HG02798 (cell line): ENCODE measurements around the gene LEO1.
"Not testable (repeated sequence)": the region's sequence is repeated elsewhere in the genome, so short reads cannot be mapped to it uniquely, and the experiment has no call there.

Source experiments
- ATAC-seq: cut with Tn5 transposase; IDR thresholded peaks from one replicate; pipeline ENCODE4 v1.9.1; 2021; ENCODE audit warnings: mild to moderate bottlenecking; ENCODE audit not compliant: unreplicated experiment, poor library complexity

The LEO1 gene

DNA sequence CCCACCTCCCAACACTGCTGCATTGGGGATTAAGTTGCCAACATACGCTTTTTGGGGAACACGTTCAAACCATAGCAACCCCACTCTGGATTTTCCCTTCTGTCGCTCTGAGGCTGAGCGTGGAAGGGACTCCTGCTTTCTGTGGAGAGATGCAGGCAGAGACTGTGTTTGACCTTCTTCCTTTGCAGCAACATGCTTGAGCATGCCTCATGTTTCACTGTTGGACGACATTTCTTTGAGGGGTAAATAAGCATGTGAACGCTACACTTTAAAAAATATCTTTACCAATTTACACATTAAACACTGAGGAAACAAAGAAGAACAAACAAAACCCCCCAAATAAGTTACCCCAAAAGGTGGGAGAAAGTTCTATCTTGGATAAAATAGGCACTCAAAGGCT is 33.2 kb upstream of the LEO1 start:
- no peak for ATAC-seq

DNA sequence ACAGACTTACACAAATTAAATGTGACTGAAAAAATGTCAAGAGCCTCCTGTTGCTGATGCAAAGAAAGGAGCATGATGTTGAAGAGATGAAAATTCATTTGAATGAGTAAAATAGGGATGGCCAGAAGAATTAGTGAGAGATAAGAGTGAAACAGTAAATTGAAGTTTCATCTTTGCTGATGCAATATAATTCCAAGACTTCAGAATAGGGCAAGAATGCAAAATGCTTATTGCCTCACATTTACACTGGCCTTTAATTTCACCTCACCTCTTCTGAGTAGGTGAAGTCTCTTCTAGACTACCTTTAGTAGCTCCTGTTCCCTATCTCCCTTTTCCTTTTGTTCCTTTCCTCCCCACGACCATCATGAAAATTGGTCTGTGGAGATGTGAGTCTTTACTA is 32.1 kb upstream of the LEO1 start:
- ATAC-seq: no peak

DNA sequence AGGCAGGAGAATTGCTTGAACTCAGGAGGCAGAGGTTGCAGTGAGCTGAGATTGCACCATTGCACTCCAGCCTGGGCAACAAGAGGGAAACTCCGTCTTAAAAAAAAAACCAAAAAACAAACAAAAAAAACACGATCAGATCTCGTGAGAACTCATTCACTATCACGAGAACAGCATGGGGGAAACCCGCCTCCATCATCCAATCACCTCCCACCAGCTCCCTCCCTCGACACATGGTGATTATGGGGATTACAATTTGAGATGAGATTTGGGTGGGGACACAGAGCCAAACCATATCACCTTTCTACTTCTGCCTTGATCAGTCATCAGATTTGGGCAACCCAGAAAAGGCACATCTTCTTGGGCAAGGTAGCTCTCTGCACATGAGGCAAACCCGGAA is 31.5 kb upstream of the LEO1 start:
- not testable (repeated sequence) for ATAC-seq

DNA sequence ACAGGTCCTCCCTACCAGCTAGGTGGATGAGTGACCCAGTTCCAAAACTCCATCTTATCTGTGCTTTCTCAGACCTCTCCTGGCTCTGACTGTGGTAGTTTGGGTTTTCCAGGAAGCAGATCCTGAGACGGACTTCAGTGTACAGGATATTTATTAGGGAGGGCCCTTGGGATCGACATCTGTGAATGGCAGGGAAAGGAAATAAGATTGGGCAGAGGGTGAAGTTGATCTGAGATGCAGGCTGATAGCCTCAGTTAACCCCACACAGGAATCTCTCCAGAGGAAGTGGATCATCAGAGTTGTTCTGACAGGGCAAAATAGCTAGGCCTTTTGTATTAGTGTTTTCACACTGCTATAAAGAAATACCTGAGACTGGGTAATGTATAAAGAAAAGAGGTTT is 30.8 kb upstream of the LEO1 start:
- ATAC-seq: no peak

DNA sequence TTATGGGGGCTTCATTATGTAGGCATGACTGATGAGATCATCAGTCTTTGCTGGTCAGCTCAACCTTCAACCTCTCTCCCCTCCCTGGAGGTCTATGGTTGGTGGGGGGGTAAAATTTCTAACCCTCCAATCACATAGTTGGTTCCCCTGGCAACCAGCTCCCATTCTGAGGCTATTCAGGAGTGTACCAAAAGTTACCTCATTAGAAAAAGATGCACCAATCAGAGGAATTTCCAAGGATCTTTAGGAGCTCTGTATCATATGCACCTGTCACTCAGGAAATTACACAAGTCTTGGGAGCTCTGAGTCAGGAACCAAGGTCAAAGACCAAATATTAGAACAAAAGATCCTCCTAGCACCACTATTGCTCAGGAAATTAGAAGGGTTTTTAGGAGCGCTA is 21.4 kb upstream of the LEO1 start:
- ATAC-seq: no peak

DNA sequence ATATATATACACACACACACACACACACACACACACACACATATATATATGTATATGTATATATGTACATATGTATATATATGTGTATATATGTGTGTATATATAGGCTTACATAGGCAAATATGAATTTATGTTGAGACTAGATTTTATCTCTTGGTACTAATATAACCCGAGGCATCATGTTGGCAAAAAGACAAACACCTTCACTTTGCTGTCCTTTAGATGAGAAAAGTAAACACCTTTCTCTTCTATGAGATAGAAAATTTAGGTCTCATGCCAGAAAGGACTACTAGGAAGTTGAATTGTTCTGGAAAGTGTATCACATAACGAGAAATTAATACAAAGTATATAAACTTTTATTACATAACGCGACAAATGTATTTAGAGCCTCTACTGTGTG is 19.6 kb upstream of the LEO1 start:
- no peak for ATAC-seq

DNA sequence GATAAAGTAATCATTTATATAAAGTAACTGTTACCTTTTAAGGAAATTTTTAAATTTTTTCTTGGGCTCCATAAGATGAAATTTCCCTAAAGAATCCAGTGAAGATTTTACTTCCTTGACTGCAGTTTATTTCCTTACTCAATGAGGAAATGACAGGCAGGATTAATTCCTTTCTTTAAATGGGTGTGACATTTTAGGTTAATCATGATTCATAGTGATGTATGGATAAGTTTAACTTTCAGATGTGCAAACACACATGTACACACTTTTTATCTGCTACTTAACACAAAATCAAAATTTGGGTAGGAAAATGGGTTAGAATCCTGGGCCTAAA is 11.2 kb upstream of the LEO1 start:
- no peak for ATAC-seq

DNA sequence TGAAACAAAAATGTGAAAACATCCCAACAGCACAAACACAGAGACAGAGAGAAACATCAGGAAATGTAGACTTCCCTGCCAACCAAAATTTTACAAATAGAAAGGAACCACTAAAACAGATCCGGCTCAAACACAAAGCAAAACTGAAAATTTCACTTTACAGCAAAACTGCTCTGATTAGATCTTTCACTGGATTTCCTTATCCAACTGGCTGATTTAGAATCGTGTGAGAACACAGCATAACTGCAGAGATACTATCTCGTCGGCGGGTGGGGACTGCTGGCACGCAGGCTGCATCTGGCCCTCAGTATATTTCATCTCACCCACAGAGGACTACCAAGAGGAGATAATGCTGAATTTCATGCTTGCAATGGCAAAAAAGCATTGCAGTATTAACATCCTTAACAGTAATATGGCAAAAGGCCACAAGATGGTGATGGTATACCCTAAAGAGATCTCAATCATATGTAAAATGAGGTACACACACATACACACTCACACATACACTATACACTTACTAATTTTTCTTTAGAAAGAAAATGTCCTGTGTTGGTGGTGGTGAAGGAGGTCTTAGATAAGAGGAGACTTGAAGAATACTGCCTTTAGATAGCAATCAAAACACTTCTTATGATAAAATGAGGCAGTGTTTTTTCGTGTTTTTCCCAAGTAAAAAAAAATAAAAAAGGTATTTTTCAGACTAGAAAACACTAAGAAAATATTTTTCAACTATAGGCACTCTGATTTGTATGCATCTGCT is 10.6 kb upstream of the LEO1 start:
- peak; percentile 92 for ATAC-seq

DNA sequence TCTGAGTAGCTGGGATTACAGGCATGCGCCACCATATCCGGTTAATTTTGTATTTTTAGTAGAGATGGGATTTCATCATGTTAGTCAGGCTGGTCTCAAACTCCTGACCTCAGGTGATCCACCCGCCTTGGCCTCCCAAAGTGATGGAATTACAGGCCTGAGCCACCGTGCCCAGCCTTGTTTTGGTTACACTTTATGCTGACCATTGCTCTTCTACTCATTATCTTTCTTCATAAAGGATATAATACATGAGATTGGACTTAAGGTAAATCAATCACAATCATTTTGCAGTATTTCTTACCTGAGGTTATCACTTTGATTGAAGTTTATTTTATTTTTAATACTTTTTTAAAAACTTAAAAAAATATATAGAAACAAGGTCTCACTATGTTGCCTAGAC is 2.2 kb upstream of the LEO1 start:
- ATAC-seq: no peak

DNA sequence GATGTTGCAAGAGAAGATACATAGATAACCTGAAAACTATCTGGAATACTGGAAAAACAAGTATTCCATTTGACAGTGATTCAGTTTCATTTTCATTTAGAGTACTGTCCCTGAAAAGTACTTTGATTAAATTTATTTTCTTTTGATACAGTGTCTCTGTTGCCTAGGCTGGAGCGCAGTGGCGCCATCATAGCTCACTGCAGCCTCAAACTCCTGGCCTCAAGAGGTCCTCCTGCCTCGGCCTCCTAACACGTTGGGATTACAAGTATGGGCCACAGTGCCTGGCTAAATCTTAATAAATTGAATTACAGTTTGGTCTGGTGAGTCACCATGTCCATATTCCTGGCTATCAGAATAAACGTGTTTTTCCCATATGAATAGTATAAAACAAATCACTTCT is 1.6 kb upstream of the LEO1 start:
- no peak for ATAC-seq

DNA sequence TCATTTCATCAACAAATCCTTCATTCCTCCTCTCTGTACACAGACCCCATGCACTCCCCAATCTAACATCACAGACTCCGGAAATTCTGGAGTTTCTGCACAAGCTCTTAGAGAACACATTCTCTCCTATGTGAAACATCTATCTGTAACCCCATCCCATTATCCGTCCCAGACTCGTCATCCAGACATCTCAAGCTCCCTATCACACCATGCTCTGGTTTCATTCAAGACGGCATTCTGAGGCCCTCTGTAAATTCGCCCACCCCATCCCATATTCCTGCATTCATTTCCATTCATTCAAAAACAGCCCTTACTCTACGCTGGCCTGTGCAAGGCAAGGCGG is 575 bp downstream of the LEO1 start:
- no peak for ATAC-seq

DNA sequence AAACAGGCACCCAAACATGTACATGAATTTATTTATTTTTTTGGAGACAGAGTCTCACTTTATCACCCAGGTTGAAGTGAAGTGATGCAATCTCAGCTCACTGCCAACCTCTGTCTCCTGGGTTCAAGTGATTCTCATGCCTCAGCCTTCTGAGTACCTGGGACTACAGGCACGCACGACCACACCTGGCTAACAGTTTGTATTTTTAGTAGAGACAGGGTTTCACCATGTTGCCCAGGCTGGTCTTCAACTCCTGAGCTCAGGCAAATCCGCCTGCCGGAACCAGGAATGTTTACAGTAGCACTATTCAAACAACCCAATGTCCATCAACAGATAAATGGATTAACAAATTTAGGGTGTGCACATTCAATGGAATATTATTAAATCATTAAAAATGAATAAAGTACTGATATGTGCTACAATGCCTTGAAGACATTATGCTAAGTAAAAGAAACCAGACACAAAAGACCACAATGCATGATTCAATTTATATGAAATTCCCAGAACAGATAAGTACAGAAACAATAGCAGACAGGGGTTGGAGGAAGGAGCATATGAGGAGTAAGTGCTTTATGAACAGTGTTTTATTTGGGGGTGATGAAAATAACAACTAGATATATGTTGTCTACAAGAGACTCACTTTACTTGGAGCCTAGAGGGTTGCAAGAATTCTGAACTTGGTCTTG is 1.3 kb downstream of the LEO1 start:
- no peak for ATAC-seq

DNA sequence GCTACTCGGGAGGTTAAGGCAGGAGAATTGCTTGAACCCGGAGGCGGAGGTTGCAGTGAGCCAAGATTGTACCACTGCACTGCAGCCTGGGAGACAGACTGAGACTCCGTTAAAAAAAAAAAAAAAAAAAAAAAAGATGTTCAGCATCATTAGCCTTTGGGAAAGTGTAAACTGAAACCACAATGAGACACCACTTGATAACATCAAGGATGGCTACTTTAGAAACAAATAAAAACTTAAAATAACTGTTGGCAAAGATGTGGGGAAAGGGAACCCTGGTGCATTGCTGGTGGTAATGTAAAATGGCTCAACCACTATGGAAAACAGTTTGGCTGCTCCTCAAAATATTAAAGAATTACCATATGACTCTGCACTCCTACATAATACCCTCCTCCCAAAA is 1.9 kb downstream of the LEO1 start:
- ATAC-seq: no peak

DNA sequence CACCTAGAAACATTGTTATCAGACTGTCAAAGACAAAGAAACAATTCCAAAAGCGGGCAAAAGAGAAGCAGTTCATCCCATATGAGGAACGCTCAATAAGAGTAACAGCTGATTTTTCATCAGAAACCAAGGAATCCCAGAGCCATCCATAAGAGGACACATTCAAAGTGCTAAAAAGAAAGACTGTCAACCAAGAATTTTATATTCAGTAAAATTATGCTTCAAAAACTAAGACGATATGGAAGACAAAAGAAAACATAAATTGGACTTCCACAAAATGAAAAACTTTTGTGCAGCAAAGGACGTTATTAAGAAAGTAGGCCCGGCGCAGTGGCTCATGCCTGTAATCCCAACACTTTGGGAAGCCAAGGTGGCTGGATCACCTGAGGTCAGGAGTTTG is 4.0 kb downstream of the LEO1 start:
- no peak for ATAC-seq

DNA sequence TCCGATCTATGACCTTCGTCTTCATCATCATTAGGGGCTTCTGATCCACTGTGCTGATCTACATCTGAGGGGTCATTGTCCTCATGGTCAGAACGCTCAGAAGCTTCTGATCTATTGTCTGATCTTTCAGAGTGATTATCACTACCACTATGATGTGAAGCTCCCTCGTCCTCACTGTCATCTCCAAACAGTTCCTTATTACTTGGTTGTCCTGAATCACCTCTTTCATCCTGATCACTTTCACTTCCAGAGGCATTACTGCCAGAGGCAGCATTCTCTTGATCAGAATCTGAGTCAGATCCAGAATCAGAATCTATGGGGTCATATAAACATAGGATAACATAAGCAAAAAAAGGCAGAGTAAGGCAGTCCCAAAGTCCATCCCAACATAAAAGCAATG is 5.4 kb downstream of the LEO1 start:
- ATAC-seq: no peak

DNA sequence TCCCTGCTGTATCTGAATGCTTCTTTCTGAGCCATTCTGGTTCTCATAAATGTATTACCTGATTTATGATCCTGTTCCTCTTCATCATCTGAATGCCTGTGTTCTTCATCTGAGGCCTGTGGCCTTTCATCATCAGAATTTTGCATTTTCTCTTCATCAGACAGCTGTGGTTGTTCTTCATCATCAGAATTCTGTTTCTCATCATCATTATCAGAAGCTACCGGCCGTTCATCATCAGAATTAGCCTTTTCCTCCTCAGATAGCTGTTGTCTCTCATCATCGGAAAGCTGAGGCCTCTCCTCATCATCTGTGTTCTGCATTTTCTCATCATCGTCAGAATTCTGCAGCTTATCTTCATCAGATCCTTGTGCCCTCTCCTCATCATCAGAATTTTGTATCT is 5.9 kb downstream of the LEO1 start:
- no peak for ATAC-seq

DNA sequence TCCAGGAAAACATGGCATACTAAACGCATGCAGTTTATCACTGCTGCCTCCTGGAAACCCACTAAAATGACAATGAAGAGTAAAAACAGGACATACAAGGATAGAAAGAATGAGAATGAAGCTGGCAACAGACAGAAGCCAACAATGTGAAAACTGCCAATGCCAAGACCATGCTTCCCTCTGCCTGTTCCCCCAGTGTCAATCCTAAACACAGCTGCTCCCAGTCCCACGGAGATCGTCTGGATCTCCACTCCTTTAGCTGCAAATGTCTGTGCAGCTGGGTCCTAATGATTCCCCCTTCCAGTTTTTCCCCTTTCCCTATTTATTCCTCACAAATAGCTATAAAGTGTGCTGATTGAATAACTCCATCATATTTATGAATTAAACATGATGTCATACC is 16.1 kb downstream of the LEO1 start:
- ATAC-seq: no peak

DNA sequence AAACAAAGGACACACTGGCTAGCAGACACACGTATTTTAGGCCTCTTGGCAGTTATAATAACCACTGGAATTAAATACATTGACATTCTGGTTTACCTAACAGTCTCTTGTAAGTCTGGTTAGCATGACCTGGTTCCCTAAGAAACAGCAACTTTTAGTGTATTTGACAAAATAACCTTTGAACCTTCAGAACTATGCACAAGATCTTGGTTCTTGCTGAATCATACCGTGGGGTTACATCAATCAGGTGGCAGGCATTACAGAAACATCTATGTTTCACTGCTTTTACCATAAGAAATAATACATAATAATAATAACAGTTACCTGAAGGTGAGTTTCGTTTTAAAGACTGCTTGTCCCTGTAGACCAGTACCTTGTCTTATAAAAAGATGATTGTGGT is 18.8 kb downstream of the LEO1 start:
- no peak for ATAC-seq

DNA sequence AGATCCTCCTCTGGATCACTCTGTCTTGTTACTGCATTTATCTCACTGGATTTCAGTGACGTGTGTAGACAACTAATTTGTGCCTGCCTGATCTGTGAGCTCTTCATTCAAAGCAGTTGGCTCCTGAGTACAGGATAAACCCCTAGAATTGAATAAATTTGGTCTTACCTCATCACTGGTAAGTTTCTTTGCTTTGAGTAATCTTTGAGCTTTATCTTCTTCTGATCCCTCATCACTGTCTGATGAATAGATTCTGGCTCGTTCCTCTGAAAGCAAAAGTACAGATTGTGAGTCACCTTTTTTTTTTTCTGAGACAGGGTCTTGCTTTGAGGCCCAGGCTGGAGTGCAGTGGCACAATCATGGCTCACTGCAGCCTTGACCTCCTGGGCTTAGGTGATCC is 24.5 kb downstream of the LEO1 start:
- ATAC-seq: no peak

DNA sequence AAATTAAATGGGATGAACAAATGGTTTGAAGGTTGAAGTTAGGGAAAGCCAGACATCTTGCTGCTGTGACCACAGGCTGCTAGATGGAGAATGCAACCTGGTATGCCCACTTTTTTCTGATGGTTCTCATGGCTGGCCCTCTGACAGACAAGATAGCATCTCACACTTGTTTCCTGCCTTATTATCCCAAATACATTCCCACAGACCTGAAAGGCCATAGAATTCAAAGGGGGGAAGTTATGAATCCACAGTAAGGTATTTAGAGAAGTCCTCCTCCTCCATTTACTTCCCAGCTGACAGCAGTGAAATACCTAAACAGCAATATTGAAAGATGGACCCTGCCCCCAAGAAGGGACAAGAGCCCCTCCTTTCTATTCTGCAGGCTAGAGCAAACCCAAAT is 32.4 kb downstream of the LEO1 start:
- no peak for ATAC-seq

DNA sequence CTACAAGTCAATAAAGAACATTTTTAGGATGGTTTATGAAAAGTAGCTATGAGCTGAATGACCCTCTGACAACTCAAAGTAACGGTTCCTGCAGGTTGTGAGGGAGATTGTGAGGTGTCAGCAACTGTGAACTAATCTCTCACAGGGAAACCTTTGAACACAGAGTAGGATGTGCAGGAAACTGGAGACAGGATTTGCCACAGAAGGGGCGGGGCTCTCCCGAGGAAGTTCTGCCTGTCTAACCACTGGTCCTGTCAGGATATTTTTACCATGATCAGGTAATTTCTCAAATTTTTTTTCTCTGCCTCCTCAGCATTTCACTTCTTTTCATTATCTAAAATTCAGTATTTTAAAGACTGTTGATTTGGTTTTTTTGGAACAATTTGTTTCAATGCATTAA is 33.3 kb downstream of the LEO1 start:
- no peak for ATAC-seq

DNA sequence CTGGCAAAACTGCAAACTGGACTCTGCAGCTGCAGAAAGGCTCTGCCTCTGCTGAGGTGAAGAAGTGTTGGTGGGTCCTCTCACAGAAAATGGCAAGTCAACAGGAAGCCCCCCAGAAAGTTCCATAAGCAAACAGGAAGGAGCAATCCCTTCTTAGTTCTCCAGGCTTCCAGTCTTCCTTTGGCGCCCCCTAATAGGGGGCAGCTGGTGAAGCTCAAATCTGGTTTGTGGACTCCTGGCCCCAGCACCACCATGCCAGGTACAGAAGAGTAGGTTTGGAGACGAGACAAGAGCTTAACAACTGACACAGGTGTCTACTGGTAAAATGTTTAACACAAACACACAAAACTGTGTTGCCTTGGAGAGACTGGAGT is 35.5 kb downstream of the LEO1 start:
- ATAC-seq: peak; percentile 19
